ENCODE data around the gene APPBP2. TPM values are rescaled to one million over a fixed set of nuclear protein-coding genes. Genes with fewer than 3 reads are reported as not detected.
"Not testable (repeated sequence)": the region's sequence is repeated elsewhere in the genome, so short reads cannot be mapped to it uniquely, and the experiment has no call there.

Gene APPBP2
- total RNA-seq, 3 donors from 2014 or later: 31.0 to 50.1 (median 35.0) TPM

- no peaks in the 10 kb centered on the region for H3K36me3 ChIP-seq (ENCODE audit: low read depth)
- no peaks in the 10 kb centered on the region for H3K4me1 ChIP-seq (ENCODE audit: low read depth)
- ATAC-seq (no peak), DNase-seq (no peak)
- H3K9me3 ChIP-seq: peaks cover 4% of the 10 kb centered on the region
- intact Hi-C loops (cut with DNase I, micrococcal nuclease): no loop called here
- H3K4me3 ChIP-seq: no peak overlapping the region
- TF ChIP-seq, protein P1, sequence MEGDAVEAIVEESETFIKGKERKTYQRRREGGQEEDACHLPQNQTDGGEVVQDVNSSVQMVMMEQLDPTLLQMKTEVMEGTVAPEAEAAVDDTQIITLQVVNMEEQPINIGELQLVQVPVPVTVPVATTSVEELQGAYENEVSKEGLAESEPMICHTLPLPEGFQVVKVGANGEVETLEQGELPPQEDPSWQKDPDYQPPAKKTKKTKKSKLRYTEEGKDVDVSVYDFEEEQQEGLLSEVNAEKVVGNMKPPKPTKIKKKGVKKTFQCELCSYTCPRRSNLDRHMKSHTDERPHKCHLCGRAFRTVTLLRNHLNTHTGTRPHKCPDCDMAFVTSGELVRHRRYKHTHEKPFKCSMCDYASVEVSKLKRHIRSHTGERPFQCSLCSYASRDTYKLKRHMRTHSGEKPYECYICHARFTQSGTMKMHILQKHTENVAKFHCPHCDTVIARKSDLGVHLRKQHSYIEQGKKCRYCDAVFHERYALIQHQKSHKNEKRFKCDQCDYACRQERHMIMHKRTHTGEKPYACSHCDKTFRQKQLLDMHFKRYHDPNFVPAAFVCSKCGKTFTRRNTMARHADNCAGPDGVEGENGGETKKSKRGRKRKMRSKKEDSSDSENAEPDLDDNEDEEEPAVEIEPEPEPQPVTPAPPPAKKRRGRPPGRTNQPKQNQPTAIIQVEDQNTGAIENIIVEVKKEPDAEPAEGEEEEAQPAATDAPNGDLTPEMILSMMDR (IDR thresholded peaks at IDR 0.05): no peak
These were observed 28.3 kb upstream of the APPBP2 start for GRCh38 chr17:60554377-60554788.

DNA sequence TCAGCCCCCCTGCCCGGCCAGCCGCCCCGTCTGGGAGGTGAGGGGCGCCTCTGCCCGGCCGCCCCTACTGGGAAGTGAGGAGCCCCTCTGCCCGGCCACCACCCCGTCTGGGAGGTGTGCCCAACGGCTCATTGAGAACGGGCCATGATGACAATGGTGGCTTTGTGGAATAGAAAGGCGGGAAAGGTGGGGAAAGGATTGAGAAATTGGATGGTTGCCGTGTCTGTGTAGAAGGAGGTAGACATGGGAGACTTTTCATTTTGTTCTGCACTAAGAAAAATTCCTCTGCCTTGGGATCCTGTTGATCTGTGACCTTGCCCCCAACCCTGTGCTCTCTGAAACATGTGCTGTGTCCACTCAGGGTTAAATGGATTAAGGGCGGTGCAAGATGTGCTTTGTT, 26.2 kb upstream of the APPBP2 start:
- H3K36me3 ChIP-seq (ENCODE audit: low read depth); H3K4me3 ChIP-seq; intact Hi-C loops (cut with DNase I, micrococcal nuclease); H3K4me1 ChIP-seq (ENCODE audit: low read depth); DNase-seq; H3K9me3 ChIP-seq; ATAC-seq: not testable (repeated sequence)

DNA sequence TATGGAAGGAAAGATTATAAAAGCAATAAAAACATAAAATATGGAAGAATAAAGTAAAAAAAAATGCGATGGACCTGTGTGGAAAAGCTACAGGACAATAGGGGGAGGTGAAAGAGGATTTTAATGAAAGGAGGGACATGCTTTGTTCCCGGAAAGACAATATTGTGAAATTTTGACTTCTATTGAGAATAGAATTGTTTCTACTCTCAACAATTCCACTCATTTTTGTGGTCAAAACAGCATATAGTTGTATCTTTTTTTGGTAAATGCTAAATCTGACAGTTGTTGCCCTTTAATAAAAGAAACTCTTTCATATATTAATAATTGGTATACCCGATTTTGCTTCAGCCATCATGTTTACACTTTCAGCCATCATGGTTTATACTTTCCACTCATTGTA, 22.9 kb upstream of the APPBP2 start:
- intact Hi-C loops (cut with DNase I, micrococcal nuclease): no loop called here
- ATAC-seq (no peak), DNase-seq (no peak)
- Histone ChIP-seq H3K9me3 (no peaks in the 10 kb centered on the region), H3K4me3 (no peak overlapping the region), H3K4me1 (ENCODE audit: low read depth) (no peaks in the 10 kb centered on the region), H3K36me3 (ENCODE audit: low read depth) (no peaks in the 10 kb centered on the region)
- TF ChIP-seq, protein P1 (IDR thresholded peaks at IDR 0.05): no peak

GRCh38 chr17:60545465-60546191, 19.6 kb upstream of the APPBP2 start:
- TF ChIP-seq, protein P1 (IDR thresholded peaks at IDR 0.05): no peak
- Histone ChIP-seq H3K4me3 (no peak overlapping the region), H3K36me3 (ENCODE audit: low read depth) (no peaks in the 10 kb centered on the region), H3K9me3 (no peaks in the 10 kb centered on the region), H3K4me1 (ENCODE audit: low read depth) (no peaks in the 10 kb centered on the region)
- DNase-seq: no peak
- intact Hi-C loops (cut with DNase I, micrococcal nuclease): no loop called here
- no peak for ATAC-seq

- TF ChIP-seq, protein P1 (IDR thresholded peaks at IDR 0.05): no peak
- intact Hi-C loops (cut with DNase I, micrococcal nuclease): no loop called here
- Histone ChIP-seq H3K9me3 (no peaks in the 10 kb centered on the region), H3K36me3 (ENCODE audit: low read depth) (no peaks in the 10 kb centered on the region), H3K4me3 (no peak overlapping the region), H3K4me1 (ENCODE audit: low read depth) (no peaks in the 10 kb centered on the region)
- ATAC-seq: no peak
- DNase-seq: no peak
These were observed 16.0 kb upstream of the APPBP2 start for GRCh38 chr17:60542071-60542470.

GRCh38 chr17:60540460-60540859, 14.4 kb upstream of the APPBP2 start:
- H3K4me1 ChIP-seq (ENCODE audit: low read depth): no peaks in the 10 kb centered on the region
- no peaks in the 10 kb centered on the region for H3K9me3 ChIP-seq
- ATAC-seq (no peak), DNase-seq (no peak)
- intact Hi-C loops (cut with DNase I, micrococcal nuclease): no loop called here
- no peak overlapping the region for H3K4me3 ChIP-seq
- TF ChIP-seq, protein P1 (IDR thresholded peaks at IDR 0.05): no peak
- H3K36me3 ChIP-seq (ENCODE audit: low read depth): no peaks in the 10 kb centered on the region

Data from mucosa of descending colon (tissue), 3 donors.